NK-92 (cell line): ENCODE measurements around the gene SHISA6.

ENCODE experiments used
- DNase-seq: peaks from one replicate; lab custom pipeline; 2025; ENCODE audit not compliant: unreplicated experiment; lab: John Stamatoyannopoulos, UW

Gene SHISA6

DNA sequence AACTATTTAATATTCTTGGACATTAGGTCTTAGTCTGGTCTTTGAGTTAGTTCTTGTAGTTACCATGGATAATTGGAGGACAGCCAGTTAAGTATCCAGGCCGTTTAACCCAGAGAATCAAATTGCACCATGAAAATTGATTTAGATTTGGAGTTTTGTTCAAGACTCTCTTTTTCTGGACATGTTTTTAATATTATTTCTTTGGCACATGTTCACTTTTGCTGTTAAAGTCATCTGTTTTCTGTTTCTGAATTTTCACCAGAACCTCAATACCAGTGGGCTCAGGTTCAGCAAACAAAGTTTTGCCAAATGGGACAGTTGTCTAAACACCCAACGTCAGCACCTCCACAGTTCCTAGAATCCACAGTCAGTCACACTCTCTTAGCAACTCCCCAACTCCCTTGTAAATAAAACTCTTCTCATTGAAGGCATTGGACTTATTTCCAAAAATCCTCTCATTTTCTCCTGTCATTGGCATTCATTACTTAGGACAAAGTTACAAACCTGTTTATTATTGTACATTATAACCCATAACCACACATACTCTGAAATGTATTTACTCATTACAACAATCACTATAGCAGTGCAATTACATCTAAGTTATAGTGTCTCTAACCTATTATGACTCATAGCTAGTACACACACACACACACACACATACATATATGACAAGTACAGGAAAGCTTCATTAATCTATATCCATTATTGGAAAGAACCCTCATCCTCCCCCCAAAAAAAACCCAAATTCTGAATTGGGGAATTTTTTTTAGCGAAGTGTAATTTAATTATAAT is 323.8 kb downstream of the SHISA6 start:
- DNase-seq: no peak

- DNase-seq: no peak
Measured at GRCh38 chr17:11565591-11565990, 324.6 kb downstream of the SHISA6 start.

- no peak for DNase-seq
Measured at GRCh38 chr17:11578998-11579397, 338.0 kb downstream of the SHISA6 start.

DNA sequence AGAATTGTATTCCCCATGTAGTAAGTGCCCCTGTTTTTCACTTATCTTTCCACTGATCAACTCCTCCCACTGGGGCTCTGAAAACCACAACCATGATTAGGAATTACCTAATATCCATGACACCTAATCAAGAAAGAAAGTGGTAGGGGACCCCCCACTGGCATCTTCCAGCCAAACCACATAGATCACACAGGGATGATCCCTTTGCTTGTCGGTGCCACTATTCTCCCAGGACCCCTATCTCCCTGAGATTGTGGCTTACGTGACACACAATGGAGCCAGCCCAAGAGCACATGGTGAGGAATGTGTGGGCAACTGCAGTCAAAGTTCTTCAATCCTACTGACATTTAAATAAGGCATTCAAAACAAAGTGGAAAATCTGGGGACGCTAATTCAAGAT is 339.7 kb downstream of the SHISA6 start:
- no peak for DNase-seq

GRCh38 chr17:11582217-11582616 is 341.2 kb downstream of the SHISA6 start:
- no peak for DNase-seq

- DNase-seq: no peak
Measured at GRCh38 chr17:11583306-11583992, 342.4 kb downstream of the SHISA6 start.

GRCh38 chr17:11589716-11590115 is 348.7 kb downstream of the SHISA6 start:
- DNase-seq: no peak

- no peak for DNase-seq
Measured at GRCh38 chr17:11598274-11599221, 357.5 kb downstream of the SHISA6 start, which contains the start of gene DNAH9. Gene DNAH9 (plus strand): TSS chr17:11598470. CDS start chr17:11598499, 29 bp downstream.

DNA sequence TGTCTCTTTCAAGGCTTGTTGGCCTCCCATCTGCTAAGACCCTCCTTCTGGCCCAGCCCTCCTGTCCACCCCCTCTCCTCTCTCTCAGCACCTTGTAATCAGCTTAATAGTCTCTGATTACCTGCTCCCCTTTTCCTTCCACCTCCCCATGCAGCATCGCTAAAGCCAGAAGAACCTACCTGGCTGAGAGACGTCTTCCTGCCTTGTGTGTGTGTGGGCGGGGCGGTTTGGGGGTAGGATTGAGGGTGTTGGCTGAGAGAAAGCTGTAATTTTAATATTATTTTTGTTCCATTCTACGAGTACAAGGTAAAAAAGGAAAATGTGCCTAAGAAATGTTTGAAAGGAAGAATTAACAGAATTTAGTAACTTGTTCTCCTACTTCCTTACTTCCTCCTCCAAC is 360.6 kb downstream of the SHISA6 start:
- DNase-seq: no peak

- DNase-seq: no peak
Measured at GRCh38 chr17:11608396-11608795, 367.4 kb downstream of the SHISA6 start.

DNA sequence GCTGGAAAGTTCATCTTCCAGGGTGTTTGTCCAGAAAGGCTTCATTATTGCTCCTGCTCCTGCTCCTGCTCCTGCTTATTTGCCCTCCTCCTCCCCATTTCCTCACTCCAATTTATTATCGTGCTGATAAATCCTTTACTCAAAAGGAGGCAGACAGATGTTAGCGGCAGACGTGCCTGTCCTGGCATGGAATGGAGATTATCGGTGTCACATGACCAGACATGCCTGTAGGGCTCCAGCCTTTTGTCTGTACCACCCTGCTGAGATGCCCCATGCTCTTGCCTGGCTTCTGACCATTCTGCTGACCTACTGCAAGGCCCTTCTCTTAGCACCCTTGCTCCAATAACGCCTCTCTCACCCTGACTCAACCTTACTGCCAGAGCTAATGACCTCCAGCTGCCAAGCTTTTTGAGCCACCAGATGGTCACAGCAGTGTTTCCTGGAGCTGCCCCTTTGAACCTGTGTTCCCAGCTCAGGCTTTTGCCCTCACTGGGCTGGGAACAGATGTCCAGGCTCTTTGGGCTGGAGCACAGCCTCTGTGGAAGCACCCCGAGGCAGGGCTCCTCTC is 370.1 kb downstream of the SHISA6 start:
- DNase-seq: no peak

GRCh38 chr17:11612956-11613355 is 371.9 kb downstream of the SHISA6 start:
- DNase-seq: no peak
